ENCODE data around the gene KCNJ16. TPM values are rescaled to one million over a fixed set of nuclear protein-coding genes. Genes with fewer than 3 reads are reported as not detected.
A peak's percentile ranks its signal among the peaks of the same experiment; 100 is the strongest.

Gene KCNJ16
- total and polyA plus RNA-seq, 9 of the 15 experiments (the other 6 are each of a cell fraction or from before 2014, with no cell fraction given) = 0.01 to 0.75 (median 0.07) TPM; not detected in 4

- TF ChIP-seq, protein P1, sequence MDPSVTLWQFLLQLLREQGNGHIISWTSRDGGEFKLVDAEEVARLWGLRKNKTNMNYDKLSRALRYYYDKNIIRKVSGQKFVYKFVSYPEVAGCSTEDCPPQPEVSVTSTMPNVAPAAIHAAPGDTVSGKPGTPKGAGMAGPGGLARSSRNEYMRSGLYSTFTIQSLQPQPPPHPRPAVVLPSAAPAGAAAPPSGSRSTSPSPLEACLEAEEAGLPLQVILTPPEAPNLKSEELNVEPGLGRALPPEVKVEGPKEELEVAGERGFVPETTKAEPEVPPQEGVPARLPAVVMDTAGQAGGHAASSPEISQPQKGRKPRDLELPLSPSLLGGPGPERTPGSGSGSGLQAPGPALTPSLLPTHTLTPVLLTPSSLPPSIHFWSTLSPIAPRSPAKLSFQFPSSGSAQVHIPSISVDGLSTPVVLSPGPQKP (CRISPR knock-in tag; IDR thresholded peaks at IDR 0.05) = no peak
- TF ChIP-seq HMG20A (CRISPR knock-in tag; conservative IDR thresholded peaks at IDR 0.05) (no peak), RBM39 (optimal IDR thresholded peaks at IDR 0.05; ENCODE audit: low read depth, low read length) (no peak), CBX5 (IDR thresholded peaks at IDR 0.05; ENCODE audit: borderline replicate concordance, low read depth) (no peak), ZBTB12 (CRISPR knock-in tag; IDR thresholded peaks at IDR 0.05) (peak; percentile 91), PRDM10 (IDR thresholded peaks at IDR 0.05; ENCODE audit: partially characterized antibody) (no peak), HES1 (IDR thresholded peaks at IDR 0.05; ENCODE audit: low read depth) (no peak), PCBP1 (IDR thresholded peaks at IDR 0.05; ENCODE audit: low read depth, low read length, poor library complexity, severe bottlenecking) (no peak), SRSF1 (IDR thresholded peaks at IDR 0.05; ENCODE audit: low read depth, low read length) (no peak), PHB (CRISPR knock-in tag; IDR thresholded peaks at IDR 0.05) (no peak), EGR1 (conservative IDR thresholded peaks at IDR 0.05) (no peak), YBX1 (IDR thresholded peaks at IDR 0.05) (no peak), ZNF766 (CRISPR knock-in tag; conservative IDR thresholded peaks at IDR 0.05) (no peak; the same call in none of the 2 replicates), NFE2L1 (tag; IDR thresholded peaks at IDR 0.05; ENCODE audit: borderline replicate concordance, low read depth) (no peak), HDAC6 (IDR thresholded peaks at IDR 0.05; ENCODE audit: low read depth, low read length) (no peak), KDM2B (CRISPR knock-in tag; IDR thresholded peaks at IDR 0.05) (no peak), TCFL5 (CRISPR knock-in tag; conservative IDR thresholded peaks at IDR 0.05) (no peak), ZNF324 (CRISPR knock-in tag; IDR thresholded peaks at IDR 0.05) (no peak), JUNB (CRISPR knock-in tag; conservative IDR thresholded peaks at IDR 0.05) (no peak)
- TF ChIP-seq, protein P2, sequence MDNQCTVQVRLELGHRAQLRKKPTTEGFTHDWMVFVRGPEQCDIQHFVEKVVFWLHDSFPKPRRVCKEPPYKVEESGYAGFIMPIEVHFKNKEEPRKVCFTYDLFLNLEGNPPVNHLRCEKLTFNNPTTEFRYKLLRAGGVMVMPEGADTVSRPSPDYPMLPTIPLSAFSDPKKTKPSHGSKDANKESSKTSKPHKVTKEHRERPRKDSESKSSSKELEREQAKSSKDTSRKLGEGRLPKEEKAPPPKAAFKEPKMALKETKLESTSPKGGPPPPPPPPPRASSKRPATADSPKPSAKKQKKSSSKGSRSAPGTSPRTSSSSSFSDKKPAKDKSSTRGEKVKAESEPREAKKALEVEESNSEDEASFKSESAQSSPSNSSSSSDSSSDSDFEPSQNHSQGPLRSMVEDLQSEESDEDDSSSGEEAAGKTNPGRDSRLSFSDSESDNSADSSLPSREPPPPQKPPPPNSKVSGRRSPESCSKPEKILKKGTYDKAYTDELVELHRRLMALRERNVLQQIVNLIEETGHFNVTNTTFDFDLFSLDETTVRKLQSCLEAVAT (IDR thresholded peaks at IDR 0.05) = peak in 1 of 2 experiments; percentile 51; a peak in 1 of 4 replicates
- TF ChIP-seq, protein P3, sequence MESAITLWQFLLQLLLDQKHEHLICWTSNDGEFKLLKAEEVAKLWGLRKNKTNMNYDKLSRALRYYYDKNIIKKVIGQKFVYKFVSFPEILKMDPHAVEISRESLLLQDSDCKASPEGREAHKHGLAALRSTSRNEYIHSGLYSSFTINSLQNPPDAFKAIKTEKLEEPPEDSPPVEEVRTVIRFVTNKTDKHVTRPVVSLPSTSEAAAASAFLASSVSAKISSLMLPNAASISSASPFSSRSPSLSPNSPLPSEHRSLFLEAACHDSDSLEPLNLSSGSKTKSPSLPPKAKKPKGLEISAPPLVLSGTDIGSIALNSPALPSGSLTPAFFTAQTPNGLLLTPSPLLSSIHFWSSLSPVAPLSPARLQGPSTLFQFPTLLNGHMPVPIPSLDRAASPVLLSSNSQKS (CRISPR knock-in tag; IDR thresholded peaks at IDR 0.05) = no peak
These were observed 53.8 kb downstream of the KCNJ16 start (continued) for GRCh38 chr17:70128727-70129238.
